ENCODE data around the gene CLPTM1. TPM values are rescaled to one million over a fixed set of nuclear protein-coding genes. Genes with fewer than 3 reads are reported as not detected.
"Not testable (repeated sequence)": the region's sequence is repeated elsewhere in the genome, so short reads cannot be mapped to it uniquely, and the experiment has no call there.

The CLPTM1 gene
- total and polyA plus RNA-seq, 8 donors = 67.1 to 118 (median 71.5) TPM

DNA sequence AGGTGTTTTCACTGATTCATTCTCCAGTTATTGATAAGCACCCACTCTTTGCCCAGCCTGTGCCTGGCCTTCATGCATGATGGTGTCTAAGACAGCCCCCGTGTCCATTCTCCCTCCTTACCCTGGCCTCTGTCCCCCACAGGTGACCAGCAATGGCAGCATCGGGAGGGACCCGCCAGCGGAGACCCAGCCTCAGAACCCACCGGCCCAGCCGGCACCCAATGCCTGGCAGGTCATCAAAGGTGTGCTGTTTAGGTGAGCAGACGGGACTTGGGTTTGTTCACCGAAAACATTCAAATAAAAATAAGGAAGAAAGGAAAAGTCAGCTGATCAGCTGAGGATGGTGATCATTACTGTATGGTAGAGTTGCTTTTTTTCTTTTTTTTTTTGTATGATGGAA lies 6.6 kb downstream of the CLPTM1 start:
- Histone ChIP-seq H3K4me1 (peaks cover 0 to 16% of the 10 kb centered on the region in 2 donors), H3K27ac (no peak overlapping the region), H3K36me3 (peaks cover 0 to 64% of the 10 kb centered on the region in 2 donors), H3K27me3 (no peaks in the 10 kb centered on the region), H3K9me3 (no peaks in the 10 kb centered on the region), H3K4me3 (no peak overlapping the region)
- ATAC-seq (no peak), DNase-seq (no peak)
- intact Hi-C loops (cut with DNase I) = no loop called here
- TF ChIP-seq CTCF (IDR thresholded peaks at IDR 0.05) = no peak

DNA sequence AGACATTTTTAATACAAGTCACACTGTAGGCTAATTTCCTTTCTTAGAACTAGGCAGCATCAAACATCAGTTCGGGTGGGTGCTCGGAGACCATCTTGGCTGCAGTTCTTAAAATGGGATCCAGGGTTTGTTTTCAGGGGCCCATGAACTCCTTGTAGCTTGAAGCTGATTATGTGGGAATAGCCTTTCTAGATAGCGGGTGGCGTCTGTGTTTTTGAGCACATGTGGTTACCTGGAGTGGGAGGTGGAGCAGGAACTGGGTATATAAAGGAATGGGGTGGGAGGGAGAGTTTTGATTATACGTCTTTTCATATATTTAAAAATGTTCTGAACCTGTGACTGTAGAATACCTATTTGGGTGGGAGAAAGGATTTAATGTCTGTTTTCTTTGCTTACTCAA lies 12.9 kb downstream of the CLPTM1 start:
- intact Hi-C loops (cut with DNase I) = no loop called here
- Histone ChIP-seq H3K27me3 (no peaks in the 10 kb centered on the region), H3K4me1 (no peaks in the 10 kb centered on the region), H3K4me3 (no peak overlapping the region), H3K27ac (no peak overlapping the region), H3K36me3 (peaks cover 0 to 72% of the 10 kb centered on the region in 2 donors), H3K9me3 (no peaks in the 10 kb centered on the region)
- DNase-seq = no peak
- TF ChIP-seq CTCF (IDR thresholded peaks at IDR 0.05) = no peak
- ATAC-seq = no peak

- Histone ChIP-seq H3K36me3 (peaks cover 0 to 73% of the 10 kb centered on the region in 2 donors), H3K9me3 (no peaks in the 10 kb centered on the region), H3K4me3 (no peak overlapping the region), H3K4me1 (no peaks in the 10 kb centered on the region), H3K27ac (no peak overlapping the region), H3K27me3 (no peaks in the 10 kb centered on the region)
- ATAC-seq (no peak), DNase-seq (no peak)
- intact Hi-C loops (cut with DNase I) = no loop called here
- TF ChIP-seq CTCF (IDR thresholded peaks at IDR 0.05) = no peak
Observed at GRCh38 chr19:44968670-44969069, 13.5 kb downstream of the CLPTM1 start.

DNA sequence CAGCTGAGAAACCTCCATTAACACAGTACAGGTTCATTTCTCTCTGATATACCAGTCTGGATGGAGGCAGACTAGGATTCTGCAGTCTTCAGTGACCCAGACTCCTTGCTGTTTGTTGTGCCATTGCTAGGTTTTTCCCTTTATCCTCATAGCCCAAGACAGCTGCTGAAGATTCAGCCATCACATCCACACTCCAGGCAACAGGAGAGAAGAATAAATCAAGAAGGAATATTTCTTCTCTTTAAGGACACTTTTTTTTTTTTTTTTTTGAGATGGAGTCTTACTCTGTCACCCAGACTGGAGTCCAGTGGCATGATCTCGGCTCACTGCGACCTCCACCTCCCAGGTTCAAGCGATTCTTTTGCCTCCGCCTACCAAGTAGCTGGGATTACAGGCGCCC lies 14.3 kb downstream of the CLPTM1 start:
- DNase-seq (no peak), ATAC-seq (no peak)
- intact Hi-C loops (cut with DNase I) = no loop called here
- Histone ChIP-seq H3K4me1 (no peaks in the 10 kb centered on the region), H3K27me3 (no peaks in the 10 kb centered on the region), H3K9me3 (no peaks in the 10 kb centered on the region), H3K4me3 (no peak overlapping the region), H3K36me3 (peaks cover 0 to 73% of the 10 kb centered on the region in 2 donors), H3K27ac (no peak overlapping the region)
- TF ChIP-seq CTCF (IDR thresholded peaks at IDR 0.05) = no peak

- DNase-seq; ATAC-seq; H3K4me3 ChIP-seq; H3K4me1 ChIP-seq; H3K27me3 ChIP-seq; intact Hi-C loops (cut with DNase I); H3K9me3 ChIP-seq; H3K27ac ChIP-seq: not testable (repeated sequence)
- H3K36me3 ChIP-seq = peaks cover 4 to 73% of the 10 kb centered on the region in 2 donors
Observed at GRCh38 chr19:44971451-44971850, 16.3 kb downstream of the CLPTM1 start.

DNA sequence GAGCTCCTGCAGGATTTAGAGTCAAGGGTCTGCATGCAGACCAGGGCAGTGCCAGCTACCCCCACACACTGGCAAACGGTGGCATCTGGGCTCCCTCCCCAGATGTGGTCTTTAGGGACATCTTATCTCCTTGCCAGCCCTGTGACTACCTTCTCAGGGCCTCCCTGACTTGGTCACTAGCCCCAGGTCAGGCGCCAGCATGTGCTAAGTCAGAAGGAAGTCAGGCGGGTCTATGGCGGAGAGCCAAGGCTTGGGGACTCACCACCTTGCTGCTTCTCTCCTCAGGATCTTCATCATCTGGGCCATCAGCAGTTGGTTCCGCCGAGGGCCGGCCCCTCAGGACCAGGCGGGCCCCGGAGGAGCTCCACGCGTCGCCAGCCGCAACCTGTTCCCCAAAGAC lies 17.6 kb downstream of the CLPTM1 start:
- Histone ChIP-seq H3K27ac (no peak overlapping the region), H3K4me1 (no peaks in the 10 kb centered on the region), H3K27me3 (no peaks in the 10 kb centered on the region), H3K36me3 (peaks cover 4 to 73% of the 10 kb centered on the region in 2 donors), H3K9me3 (no peaks in the 10 kb centered on the region), H3K4me3 (no peak overlapping the region)
- intact Hi-C loops (cut with DNase I) = no loop called here
- no peak for TF ChIP-seq CTCF (IDR thresholded peaks at IDR 0.05)
- DNase-seq (no peak), ATAC-seq (no peak)

Data from left lung (tissue), 10 donors.